LoVo (cell line): ENCODE results near the gene CCNA2.

Experiments
- DNase-seq: peaks from one replicate; pipeline ENCODE4 v3.0.0-alpha.2; 2016; ENCODE audit warnings: low spot score

The CCNA2 gene

GRCh38 chr4:121801715-121802075 lies 22.0 kb downstream of the CCNA2 start:
- DNase-seq = no peak

GRCh38 chr4:121800961-121801714 lies 22.5 kb downstream of the CCNA2 start, which contains the start of gene EXOSC9:
Gene EXOSC9 (plus strand): TSS chr4:121801323. CDS start chr4:121801425, 102 bp downstream.
- DNase-seq = peak; percentile 94

- DNase-seq = no peak
These were observed 23.1 kb downstream of the CCNA2 start for GRCh38 chr4:121800638-121800960.

GRCh38 chr4:121799867-121800501 lies 23.7 kb downstream of the CCNA2 start:
- no peak for DNase-seq

GRCh38 chr4:121799208-121799823 lies 24.4 kb downstream of the CCNA2 start:
- DNase-seq = no peak

GRCh38 chr4:121796283-121796682 lies 27.4 kb downstream of the CCNA2 start:
- no peak for DNase-seq

GRCh38 chr4:121794505-121795188 lies 29.0 kb downstream of the CCNA2 start:
- DNase-seq = no peak

- DNase-seq = no peak
These were observed 30.7 kb downstream of the CCNA2 start for GRCh38 chr4:121792966-121793365.

- DNase-seq = no peak
These were observed 32.2 kb downstream of the CCNA2 start for GRCh38 chr4:121791481-121791880.

- DNase-seq = no peak
These were observed 32.7 kb downstream of the CCNA2 start for GRCh38 chr4:121790976-121791375.

GRCh38 chr4:121789960-121790829 lies 33.5 kb downstream of the CCNA2 start:
- no peak for DNase-seq

- no peak for DNase-seq
These were observed 34.2 kb downstream of the CCNA2 start for GRCh38 chr4:121789455-121789854.

GRCh38 chr4:121788896-121789295 lies 34.8 kb downstream of the CCNA2 start:
- no peak for DNase-seq

GRCh38 chr4:121786221-121786620 lies 37.5 kb downstream of the CCNA2 start:
- no peak for DNase-seq

- DNase-seq = no peak
These were observed 38.2 kb downstream of the CCNA2 start for GRCh38 chr4:121785479-121785878.

- DNase-seq = peak; percentile 39
These were observed 38.7 kb downstream of the CCNA2 start for GRCh38 chr4:121784975-121785374.

- DNase-seq = no peak
These were observed 39.3 kb downstream of the CCNA2 start for GRCh38 chr4:121784401-121784800.

- DNase-seq = no peak
These were observed 40.5 kb downstream of the CCNA2 start for GRCh38 chr4:121783210-121783609.

- DNase-seq = no peak
These were observed 44.6 kb downstream of the CCNA2 start for GRCh38 chr4:121778991-121779628.

GRCh38 chr4:121777625-121778024 lies 46.1 kb downstream of the CCNA2 start:
- no peak for DNase-seq
